GOT3 (cell line): ENCODE measurements around the gene S100A11.

ENCODE experiments used
- DNase-seq: peaks from one replicate; lab custom pipeline; 2025; ENCODE audit warnings: mixed read lengths; lab: John Stamatoyannopoulos, UW

Gene S100A11

GRCh38 chr1:151984313-151984956 is 52.4 kb downstream of the S100A11 start:
- DNase-seq = no peak
